ENCODE results near the gene TCP11L1.
A peak's percentile ranks its signal among the peaks of the same experiment; 100 is the strongest.
"Not testable (repeated sequence)": the region's sequence is repeated elsewhere in the genome, so short reads cannot be mapped to it uniquely, and the experiment has no call there.

TCP11L1 gene, protein sequence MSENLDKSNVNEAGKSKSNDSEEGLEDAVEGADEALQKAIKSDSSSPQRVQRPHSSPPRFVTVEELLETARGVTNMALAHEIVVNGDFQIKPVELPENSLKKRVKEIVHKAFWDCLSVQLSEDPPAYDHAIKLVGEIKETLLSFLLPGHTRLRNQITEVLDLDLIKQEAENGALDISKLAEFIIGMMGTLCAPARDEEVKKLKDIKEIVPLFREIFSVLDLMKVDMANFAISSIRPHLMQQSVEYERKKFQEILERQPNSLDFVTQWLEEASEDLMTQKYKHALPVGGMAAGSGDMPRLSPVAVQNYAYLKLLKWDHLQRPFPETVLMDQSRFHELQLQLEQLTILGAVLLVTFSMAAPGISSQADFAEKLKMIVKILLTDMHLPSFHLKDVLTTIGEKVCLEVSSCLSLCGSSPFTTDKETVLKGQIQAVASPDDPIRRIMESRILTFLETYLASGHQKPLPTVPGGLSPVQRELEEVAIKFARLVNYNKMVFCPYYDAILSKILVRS

DNA sequence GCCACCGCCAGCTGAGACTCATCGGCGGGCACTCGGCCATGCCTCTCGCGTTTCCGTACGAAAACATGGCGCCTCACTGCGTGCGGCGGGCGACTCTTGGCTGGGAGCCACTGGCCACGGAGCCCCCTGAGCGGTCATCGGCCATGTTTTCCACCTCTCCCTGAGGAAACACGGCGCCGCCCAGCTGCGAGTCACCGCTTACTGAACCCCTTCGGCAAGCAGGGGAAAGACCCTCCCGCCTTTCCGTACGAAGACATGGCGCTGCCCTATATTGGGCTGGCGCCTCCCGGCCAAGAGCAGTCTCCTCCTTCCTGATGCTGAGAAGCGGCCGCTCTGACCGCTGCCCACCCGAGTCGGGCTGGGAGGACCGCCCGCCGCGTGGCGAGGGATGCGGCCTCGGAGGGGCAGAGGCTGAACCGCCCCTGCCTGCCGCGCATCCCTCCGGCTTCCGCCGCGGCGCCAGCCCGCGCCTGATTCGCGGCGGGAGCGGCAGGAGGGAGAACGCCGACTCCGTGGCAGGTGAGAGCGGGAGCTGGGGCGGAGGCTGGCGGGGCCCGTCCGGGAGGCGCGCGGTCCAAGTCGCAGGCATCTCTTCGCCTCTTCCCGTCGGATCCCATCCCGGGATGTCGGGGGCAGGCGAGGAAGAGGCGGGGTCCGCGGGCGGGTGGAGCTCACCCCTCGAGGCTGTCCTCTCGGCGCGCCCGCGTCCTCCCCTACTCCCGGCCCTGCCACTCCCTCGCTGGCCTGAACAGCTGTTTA is at the start of gene TCP11L1:
Gene TCP11L1 (plus strand): TSS at position 299 of the 759 bp plus-strand sequence. CDS start 4,202 bp downstream, outside the sequence.
- peak; percentile 23 for DNase-seq

DNA sequence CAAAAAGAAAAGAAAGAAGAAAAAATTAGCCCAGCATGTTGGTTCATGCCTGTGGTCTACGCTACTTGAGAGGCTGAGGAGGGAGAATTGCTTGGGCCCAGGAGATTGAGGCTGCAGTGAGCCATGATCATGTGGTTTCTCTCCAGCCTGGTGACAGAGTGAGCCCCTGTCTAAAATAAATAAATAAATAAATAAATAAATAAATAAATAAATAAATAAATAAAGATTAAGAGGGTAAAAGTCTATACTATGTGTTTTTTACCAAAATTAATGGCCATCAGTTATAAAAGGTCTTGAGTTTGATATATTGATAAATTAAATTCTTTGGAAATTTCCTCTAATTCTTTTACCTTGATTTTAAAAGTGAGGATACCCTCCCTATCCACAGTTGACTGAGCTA is 48.9 kb upstream of the TCP11L1 start:
- no peak for DNase-seq

DNA sequence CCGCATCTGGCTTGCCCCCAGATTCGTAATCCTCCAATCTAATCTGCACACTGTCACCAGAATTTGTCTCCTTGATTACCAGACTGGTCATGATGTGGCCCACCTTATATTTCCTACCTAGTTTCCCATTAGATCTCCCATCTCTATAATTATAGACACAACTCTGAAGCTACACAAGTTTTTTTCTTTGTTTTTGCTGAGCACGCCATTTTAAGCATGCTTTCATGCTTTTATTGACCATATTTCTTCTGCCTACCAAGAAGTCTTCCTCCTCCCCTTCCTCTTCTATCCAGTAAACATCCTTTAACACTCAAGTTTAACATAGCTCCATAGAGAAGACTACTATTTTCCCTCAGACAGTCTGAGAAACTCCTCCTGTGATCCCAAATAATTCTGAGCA is 47.9 kb upstream of the TCP11L1 start:
- no peak for DNase-seq

DNA sequence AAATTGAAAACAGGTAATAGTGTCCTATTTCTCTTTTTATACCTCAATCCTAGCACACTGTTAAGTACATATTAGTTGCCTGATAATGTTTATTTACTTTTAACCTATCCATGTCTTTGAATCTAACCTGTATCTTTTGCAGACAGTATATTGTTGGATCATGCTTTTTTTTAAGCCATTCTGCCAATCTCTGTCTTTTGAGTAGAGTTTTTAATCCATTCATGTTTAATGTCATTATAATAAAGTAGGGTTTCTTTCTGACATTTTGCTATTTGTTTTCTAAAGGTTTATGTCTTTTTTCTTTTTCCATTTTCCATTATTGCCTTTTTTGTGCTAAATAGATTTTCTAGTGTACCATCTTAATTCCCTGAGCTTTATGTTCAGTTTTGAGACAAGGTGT is 47.5 kb upstream of the TCP11L1 start:
- no peak for DNase-seq

DNA sequence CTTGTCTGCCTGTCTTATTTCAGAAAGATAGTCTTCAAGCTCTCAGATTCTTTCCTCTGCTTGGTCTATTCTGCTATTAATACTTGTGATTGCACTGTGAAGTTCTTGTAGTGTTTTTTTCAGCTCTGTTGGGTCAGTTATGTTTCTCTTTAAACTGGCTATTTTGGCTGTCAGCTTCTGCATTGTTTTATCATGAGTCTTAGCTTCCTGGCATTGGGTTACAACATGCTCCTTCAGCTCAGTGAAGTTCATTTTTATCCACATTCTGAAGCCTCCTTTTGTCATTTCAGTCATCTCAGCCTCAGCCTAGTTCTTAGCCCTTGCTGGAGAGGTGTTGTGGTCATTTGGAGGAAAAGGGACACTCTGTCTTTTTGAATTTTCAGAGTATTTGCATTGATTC is 39.2 kb upstream of the TCP11L1 start:
- DNase-seq = no peak

DNA sequence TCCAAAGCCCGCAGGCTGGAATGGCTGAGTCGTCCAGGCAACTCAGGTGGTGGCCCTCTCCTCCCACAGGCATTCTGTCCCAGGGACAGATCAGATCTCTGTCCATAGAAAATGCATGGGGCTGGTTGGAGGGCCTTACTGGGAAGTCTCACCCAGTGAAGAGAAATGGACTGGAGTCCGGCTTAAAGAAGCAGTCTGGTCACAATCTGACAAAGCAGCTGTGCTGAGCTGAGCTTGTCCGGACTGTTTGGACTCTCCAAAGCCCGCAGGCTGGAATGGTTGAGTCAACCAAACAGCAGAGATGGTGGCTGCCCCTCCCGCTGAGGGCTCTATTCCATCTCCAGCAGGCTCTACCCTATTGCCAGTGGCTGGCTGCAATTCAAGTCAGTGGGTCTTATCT is 38.1 kb upstream of the TCP11L1 start:
- DNase-seq = no peak

DNA sequence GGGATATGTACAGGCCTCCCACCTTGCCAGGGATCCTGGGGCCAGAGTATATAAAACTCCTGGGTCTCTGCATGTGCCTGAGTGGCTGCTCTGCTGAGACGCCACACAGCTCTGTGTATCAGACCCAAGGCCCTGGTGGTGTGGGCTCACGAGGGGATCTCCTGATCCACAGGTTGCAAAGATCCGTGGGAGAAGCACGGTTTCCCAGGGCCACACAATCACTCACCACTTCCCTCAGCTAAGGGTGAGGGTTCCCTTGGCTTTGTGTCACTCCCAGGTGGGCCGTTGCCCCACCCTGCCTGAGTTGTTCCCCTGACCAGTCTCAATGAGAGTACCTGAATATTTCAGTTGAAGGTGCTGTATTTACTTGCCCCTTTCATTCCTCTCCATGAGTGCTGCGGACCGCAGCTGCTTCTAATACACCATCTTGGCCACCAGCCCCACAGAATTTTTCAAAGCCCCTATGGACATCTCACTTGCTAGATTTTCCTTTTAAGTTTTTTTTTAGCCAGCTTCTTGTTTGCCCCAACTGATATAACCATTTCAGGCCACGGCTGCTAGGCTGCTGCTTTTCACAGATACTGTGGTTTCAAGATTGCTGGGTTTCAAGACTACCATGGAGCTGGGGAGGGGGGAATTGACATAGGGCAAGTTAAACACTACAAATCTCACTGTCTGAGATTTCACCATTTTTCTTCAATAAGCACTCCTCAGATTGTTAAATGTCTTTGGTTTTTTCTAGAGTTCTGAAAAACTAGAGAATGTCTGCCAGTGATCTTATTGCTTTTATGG is 37.4 kb upstream of the TCP11L1 start:
- DNase-seq = no peak

DNA sequence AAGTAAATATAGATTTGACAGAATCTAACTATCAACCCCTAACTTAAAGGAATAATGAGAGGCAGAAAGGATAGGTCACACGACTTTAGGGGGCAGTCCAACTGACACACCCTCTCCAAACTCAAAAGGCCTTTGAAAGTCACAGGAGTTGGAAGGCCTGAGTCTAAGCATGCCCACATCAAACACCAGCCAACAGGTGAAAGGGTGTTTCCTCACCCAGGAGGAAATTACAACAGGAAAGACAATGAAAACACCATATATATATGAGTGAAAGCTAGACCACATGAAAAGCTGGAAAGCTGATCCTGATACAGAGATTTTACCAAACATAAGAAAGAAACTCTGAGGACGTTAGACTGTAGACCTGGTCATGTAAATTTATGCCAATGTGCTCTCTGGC is 34.2 kb upstream of the TCP11L1 start:
- no peak for DNase-seq

DNA sequence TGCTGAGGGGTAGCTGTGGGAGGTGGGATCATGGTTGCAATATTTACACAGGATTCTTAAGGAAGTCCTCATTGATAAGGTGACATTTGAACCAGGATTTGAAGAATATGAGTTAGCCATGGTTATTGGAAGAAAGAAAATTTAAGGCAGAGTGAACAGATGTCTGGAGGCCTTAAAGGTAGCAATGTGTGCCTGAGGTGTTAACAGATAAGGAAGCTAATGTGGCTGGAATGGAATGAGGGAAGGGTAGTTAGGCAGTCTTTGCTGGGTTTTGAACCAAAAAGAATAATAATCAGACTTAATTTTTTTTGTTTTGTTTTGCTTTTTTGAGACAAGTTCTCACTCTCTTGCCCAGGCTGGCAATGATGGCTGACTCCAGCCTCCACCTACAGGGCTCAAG is 33.4 kb upstream of the TCP11L1 start:
- DNase-seq = no peak

DNA sequence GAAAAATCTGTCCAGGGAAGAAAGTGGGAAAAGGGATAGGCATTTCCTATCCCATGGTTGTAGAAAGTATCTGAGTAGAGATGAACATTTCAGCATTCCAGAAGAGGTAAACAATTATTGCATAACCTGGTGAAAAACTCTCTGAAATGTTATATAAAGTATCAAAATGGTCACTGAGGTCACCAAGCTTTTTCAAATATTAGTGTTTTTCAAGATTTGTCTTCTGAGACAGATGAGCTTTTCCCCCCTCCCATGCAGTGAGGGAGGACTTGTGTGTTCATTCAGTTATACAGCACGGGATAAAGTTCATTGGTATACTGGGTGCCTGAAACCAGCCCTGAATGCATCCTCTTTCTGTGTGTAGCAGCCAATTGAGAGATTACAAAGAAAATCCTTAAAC is 25.6 kb upstream of the TCP11L1 start:
- no peak for DNase-seq

DNA sequence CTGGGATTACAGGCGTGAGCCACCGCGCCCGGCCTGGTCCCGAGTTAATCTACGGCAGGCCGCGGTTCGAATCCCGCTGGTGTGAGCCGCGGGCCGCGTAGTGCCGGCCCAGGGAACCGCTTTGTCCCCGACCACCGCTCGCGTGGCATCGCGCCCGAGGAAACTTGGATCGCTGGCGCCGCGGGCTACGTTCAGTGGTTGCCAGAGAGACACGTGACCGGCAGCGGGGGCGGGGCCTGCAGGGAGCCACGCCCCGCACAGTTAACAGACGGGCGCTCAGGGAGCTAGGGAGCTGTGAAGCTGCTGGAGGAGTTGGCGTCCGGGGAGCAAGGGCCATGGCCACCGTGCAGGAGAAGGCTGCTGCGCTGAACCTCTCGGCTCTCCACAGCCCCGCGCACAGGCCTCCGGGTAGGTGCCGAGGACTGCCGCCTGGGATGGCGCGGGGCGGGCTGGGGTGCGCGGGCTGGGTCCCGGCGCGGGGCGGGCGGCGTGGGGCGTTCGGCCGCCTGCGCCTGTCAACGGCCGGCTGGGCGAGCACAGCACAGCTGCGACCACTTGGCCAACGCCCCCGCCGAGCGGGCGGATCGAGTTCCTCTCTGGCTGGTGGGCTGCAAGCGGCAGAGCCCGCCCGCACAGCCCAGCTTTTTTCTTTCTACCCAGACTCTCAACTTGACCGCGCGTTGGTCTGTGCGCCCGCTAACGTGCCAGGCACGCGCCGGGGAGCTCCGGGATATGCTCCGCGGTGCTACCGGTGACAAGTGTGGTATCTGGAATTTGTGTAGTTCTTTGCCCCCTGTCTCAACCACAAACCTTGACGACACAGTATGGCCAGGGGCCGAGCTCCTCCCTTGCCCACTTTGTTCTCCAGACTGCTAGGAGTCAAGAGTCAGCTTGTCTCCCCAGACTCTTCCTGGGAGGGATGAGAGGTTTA is 23.5 kb upstream of the TCP11L1 start, which contains the start of gene DEPDC7:
Gene DEPDC7 (plus strand): TSS at position 258 of the 931 bp plus-strand sequence. CDS start 78 bp downstream, at position 336.
- no peak for DNase-seq

DNA sequence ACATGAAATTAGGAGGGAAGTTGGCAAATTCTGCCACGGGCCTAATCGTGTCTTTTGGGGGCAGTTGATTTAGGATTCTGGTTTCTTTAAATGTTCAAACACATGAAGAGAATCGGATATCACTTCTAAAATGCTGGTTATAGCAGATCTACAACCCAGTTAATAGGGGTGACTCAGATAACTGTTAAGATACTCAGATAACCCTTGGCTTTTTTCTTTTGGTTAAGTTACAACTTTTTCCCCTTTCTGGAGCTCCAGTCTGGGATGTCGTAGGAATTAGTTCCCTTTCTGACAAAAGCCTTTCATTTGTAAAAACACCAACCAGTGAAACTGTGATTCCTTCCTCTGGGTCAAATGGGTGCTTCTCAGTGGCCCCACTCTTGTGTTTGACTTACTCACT is 22.7 kb upstream of the TCP11L1 start:
- no peak for DNase-seq

DNA sequence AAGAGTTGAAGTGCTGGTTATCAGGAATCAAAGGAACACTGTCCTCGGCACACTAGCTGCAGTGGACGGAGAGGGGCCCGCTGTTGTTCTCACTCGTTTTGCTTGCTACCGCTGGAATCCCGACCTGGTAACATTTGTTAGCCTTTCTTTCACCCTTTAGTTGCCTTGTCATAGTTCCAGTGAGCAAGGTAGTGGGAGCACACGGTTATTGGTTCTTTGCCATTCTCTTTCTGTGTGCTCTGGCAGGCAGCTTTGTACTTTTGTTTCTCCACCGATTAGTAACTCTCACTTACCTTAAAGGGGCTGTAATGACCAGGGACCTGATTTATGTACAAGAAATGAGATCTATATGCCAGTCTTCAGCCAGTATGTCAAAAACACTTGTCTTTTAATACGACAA is 21.9 kb upstream of the TCP11L1 start:
- no peak for DNase-seq

DNA sequence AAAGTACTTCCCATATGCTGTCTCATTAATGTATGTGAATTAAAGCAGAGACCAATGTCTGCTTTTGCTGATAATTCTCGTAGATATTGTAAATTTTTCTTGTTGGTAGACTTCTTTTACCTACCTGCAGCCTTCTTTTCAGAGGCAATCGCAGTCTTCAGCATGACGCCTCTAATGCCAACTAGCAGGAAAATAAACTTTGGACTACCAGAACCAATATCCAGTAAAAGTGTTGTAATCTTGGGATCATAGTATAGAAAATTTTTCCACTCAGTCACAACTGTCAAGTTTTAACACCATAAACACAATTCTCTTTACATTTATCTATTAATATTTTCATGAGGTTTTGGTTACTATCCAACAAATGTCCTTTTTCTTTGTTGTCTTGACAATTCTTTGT is 21.4 kb upstream of the TCP11L1 start:
- DNase-seq = no peak

DNA sequence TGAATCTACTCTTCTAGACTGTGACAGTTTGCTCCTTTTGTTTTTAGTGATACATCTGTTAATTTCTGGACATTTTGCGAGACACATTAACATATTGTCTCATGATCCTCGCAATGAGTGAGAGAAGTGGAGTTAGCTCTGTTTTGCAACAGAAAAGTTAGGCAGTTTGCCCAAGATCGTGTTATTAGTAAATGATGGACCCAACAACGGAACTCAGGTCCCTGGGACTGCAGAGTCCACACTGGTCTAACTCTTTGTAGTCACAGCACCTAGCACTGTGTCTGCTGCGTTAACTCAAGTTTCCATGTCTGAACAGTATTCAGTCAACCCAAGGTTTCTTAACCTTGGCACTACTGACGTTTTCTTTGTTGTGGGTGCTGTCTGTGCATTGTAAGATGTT is 20.5 kb upstream of the TCP11L1 start:
- no peak for DNase-seq

DNA sequence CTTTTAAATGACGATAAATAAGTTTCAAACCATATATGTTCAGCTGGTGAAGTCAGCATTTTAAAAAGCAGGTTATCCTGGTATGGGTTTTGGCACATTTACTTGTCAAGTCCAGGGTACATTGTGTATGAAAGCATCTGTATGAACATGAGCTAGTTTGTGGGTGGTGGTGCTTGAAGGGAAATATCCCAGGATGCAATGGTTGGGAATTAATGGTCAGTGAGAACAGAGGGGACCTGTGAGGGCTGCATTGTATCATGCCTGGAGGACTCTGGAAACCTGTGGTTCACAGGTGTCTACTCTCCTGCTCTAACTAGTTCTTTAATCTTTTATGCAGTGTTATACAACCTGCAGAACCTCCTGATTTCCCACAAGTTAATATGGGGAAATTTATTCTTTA is 17.9 kb upstream of the TCP11L1 start:
- DNase-seq = no peak

DNA sequence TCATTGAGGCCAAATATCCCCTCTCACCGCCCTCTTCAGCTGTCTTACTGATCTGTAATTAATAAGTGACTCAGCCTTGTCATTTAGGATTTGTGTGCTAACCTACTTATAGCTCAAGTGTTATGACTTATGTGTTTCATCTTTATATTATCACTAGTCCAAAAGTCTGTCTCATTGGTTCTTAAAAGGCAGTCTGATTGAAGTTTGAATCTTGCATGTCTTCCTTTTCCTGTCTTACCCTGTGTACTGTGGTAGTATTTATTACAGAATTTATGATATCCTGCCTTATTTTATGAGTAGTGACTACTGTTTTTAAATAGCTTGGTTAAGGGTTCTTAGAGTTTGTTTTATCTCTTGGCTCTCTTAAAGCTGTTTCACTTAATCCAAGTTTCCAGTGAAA is 17.4 kb upstream of the TCP11L1 start:
- DNase-seq = no peak

DNA sequence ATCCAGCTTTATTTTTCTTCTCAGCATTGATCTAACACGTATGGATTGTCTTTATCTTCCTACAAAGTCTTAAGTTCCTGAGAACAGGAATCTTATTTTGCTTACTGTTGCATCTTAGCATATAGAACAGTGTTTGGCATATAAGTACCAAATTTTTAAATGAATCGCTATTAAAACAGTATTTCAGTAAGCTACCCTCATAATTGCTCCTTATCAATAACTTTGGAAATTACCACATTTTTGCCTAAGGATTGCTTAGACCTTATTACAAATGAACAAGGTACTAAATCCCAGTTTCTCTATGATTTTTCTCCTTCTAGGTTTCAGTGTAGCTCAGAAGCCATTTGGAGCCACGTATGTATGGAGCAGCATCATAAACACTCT is 14.0 kb upstream of the TCP11L1 start:
- DNase-seq = no peak

DNA sequence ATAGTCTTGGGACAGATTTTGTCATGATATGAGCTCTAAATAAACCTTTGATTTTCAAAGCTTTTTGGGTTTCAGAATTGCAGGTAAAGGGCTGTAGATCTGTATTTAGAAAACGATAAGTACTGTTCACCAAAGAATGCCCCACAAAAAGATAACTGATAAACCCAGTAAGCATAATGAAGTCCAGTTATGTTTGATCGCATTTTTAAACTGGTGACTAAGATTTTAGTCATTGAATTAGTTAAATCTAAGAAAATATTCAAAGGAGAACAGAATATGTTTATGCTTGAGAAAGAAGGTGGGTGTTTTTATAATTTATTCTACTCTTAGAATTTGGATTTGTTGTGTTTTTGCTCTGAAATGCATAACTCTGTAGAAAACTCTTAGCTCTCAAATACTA is 12.1 kb upstream of the TCP11L1 start:
- DNase-seq = no peak

DNA sequence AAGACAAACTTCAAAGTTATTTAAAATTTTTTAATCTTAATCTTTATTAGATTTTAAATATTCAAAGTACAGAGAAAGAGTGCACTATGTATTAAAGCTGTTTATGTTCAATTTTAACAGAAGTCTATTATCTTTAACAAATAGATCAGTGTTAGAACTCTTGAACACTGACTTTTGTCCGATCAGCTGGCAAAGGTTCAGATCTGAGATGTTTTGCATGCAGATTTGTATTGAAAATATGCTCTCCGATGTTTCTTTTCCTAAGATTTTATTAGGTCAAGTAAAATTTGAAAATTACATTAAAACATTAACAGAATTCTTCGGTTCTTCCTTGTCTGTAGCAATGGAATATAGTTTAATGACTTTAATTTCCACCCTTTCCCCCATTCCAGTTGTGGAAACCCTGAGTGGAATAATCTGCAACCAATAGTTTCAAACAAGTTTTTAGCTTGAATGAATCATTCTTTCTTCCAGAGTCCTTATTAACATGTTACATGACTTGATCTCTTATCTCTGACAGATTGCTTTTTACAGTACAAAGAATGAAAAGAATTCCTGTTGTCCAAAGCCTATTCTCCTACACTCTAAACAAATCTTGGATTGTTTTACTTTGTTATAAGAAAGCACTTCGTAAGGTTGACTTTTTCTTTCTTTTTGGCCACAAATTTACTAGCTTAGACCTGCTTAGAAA is 11.4 kb upstream of the TCP11L1 start:
- peak; percentile 43 for DNase-seq

DNA sequence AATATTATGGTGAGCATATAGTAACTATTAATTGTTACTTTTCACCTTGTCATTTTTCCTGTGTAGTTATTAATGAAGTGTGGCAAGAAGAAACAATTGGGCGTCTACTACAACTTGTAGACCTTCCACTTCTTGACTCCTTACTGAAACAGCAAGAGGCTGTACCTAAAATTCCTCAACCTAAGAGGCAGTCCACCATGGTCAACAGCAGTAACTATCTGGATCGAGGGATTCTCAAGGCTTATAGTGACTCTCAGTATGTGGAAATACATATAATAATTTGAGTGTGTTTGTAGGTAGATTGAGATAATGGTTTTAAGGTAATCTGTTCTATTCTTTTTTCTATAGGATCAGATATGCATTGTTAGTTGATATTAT is 10.8 kb upstream of the TCP11L1 start:
- DNase-seq = no peak

DNA sequence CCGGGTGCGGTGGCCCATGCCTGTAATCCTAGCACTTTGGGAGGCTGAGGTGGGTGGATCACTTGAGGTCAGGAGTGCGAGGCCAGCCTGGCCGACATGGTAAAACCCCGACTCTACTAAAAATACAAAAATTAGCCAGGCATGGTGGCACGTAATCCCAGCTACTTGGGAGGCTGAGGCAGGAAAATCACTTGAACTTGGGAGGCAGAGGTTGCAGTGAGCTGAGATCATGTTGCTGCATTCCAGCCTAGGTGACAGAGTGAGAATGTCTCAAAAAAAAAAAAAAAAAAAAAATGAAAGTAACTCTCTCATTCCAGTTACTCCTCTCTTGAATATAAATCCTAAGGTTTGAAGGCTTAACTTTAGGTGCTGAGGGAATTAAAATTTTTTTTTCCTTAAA is 10.2 kb upstream of the TCP11L1 start:
- not testable (repeated sequence) for DNase-seq

Measured in NCI-H1048 (cell line).